Thoracic aorta (tissue), 2 donors: ENCODE data around the gene KTN1. TPM values are rescaled to one million over a fixed set of nuclear protein-coding genes. Genes with fewer than 3 reads are reported as not detected.

Experiments used
- ATAC-seq: fragments of 150-250 bp; one replicate; pipeline ENCODE4 v1.8.0; 2017; ENCODE audit warnings: low read depth; ENCODE audit not compliant: insufficient number of reproducible peaks, low FRiP score
- DNase-seq: peaks from one replicate; pipeline ENCODE4 v3.0.0-alpha.2; 2020; ENCODE audit warnings: low spot score
- H3K27ac ChIP-seq, 2 donors: fragments of 200-600 bp; sonication (generic); 1 replicate in 1 of 2; 2 replicates in 1 of 2; pipeline ENCODE4 v1.5.1; 2016; ENCODE audit warnings: mild to moderate bottlenecking in 2 of 2, moderate library complexity in 2 of 2
- H3K27me3 ChIP-seq: fragments of 200-600 bp; sonication (generic); replicated peaks from 2 replicates; pipeline ENCODE4 v1.6.0; 2016; ENCODE audit warnings: mild to moderate bottlenecking; ENCODE audit not compliant: insufficient read depth
- H3K36me3 ChIP-seq: fragments of 200-600 bp; sonication (generic); one replicate; pipeline ENCODE4 v1.5.1; 2016
- H3K4me1 ChIP-seq, 2 donors: fragments of 200-600 bp; sonication (generic); 1 replicate in 1 of 2; 2 replicates in 1 of 2; pipeline versions ENCODE4 v1.5.1 to v1.6.0; 2016; ENCODE audit warnings: low read depth in 2 of 2, mild to moderate bottlenecking in 1 of 2; ENCODE audit not compliant: control insufficient read depth in 1 of 2
- H3K4me3 ChIP-seq: fragments of 200-600 bp; sonication (generic); 2 replicates; pipeline ENCODE4 v1.5.1; 2016; ENCODE audit warnings: mild to moderate bottlenecking
- H3K9me3 ChIP-seq: fragments of 200-600 bp; sonication (generic); 2 replicates; pipeline ENCODE4 v1.5.1; 2016
- total RNA-seq, 2 donors: library from RNA; depleted of rRNA; stranded (reverse); fragments of >200 nt; gene quantifications; one replicate each; pipeline versions ENCODE4 v1.1.0 to v1.2.3, GENCODE V29; 2016
- TF ChIP-seq, protein P1 (sequence below): fragments of 200-600 bp; sonication (generic); IDR thresholded peaks from one replicate; pipeline ENCODE4 v1.5.1; 2019; ENCODE audit warnings: antibody characterized with exemption

The KTN1 gene
- total RNA-seq, 2 donors from 2014 or later: 122 to 173 TPM

DNA sequence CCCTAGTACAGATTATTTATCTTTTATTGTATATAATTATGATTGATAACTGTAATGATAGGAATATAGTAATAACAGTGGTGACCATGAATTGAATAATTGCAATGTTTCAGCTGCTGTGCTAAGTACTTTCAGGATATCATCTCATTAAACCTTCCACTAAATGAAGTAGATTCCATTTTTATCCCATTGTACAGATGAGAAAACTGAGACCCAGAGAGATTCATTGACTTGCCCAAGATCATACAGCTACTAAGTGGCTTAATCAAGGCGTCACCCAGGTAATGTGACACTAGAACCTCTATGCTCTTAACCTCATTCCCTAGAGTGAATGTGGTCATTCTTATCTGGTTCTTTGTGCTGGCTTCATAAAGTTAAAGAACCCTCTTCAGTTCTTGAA, 124.6 kb downstream of the KTN1 start:
- Histone ChIP-seq H3K4me3 (no peak overlapping the region), H3K36me3 (no peaks in the 10 kb centered on the region), H3K27me3 (no peaks in the 10 kb centered on the region), H3K27ac (no peak overlapping the region), H3K4me1 (peaks cover 0 to 4% of the 10 kb centered on the region in 2 donors), H3K9me3 (no peaks in the 10 kb centered on the region)
- TF ChIP-seq, protein P1, sequence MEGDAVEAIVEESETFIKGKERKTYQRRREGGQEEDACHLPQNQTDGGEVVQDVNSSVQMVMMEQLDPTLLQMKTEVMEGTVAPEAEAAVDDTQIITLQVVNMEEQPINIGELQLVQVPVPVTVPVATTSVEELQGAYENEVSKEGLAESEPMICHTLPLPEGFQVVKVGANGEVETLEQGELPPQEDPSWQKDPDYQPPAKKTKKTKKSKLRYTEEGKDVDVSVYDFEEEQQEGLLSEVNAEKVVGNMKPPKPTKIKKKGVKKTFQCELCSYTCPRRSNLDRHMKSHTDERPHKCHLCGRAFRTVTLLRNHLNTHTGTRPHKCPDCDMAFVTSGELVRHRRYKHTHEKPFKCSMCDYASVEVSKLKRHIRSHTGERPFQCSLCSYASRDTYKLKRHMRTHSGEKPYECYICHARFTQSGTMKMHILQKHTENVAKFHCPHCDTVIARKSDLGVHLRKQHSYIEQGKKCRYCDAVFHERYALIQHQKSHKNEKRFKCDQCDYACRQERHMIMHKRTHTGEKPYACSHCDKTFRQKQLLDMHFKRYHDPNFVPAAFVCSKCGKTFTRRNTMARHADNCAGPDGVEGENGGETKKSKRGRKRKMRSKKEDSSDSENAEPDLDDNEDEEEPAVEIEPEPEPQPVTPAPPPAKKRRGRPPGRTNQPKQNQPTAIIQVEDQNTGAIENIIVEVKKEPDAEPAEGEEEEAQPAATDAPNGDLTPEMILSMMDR: no peak
- DNase-seq: no peak
- no peak for ATAC-seq

DNA sequence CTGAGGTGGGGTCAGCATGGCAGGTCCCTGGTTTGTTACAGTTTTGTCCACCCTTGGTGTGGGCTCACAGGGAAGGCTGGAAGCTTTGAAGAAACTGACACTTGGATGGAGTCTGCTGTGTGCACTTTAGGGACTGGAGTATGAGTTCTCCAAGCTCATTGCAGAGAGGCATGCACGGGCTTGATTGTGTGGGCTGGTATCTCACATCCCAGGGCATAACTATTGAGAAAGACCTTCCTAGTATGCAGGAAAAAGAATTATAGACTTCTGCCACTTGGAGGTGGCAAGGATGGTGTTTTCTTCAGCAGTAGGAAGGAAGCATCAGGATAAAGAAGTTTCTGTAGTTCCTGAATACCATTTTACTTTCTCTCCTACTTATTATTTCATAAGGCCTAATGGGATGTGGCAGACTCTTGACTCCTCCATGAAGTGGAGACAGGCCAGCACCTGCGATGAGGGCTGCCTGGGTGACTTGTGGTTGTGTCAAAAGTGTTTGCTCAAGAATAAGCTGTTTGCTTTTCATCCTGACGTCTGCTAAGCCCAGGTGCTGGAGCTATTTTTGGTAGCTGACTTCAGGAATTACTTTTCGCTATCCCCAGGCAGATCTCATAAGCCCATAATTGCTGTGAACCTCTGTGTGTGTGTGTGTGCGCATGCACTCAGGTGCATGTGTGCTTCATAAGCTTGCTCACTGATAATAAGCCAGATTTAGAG, 125.8 kb downstream of the KTN1 start:
- Histone ChIP-seq H3K9me3 (no peaks in the 10 kb centered on the region), H3K4me1 (peaks cover 4 to 8% of the 10 kb centered on the region in 2 donors), H3K27ac (no peak overlapping the region), H3K27me3 (no peaks in the 10 kb centered on the region), H3K4me3 (no peak overlapping the region), H3K36me3 (no peaks in the 10 kb centered on the region)
- TF ChIP-seq, protein P1: no peak
- no peak for DNase-seq
- ATAC-seq: no peak

DNA sequence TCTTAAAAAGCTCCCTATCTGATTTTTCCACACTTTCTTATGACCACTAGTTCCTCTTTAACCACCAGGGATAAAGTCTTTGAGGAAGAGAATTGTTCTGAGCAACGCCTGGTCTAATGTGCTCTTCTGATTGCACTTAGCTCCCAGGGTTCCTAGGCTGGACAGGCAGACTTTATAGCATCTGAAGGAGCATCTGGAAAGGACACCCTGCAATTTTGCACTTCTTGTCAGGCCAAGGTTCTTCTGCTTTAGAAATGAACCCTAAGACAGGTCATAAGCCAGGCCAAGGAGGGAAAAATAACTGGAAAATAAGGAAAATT, 126.3 kb downstream of the KTN1 start:
- no peaks in the 10 kb centered on the region for H3K9me3 ChIP-seq
- no peak overlapping the region for H3K4me3 ChIP-seq

DNA sequence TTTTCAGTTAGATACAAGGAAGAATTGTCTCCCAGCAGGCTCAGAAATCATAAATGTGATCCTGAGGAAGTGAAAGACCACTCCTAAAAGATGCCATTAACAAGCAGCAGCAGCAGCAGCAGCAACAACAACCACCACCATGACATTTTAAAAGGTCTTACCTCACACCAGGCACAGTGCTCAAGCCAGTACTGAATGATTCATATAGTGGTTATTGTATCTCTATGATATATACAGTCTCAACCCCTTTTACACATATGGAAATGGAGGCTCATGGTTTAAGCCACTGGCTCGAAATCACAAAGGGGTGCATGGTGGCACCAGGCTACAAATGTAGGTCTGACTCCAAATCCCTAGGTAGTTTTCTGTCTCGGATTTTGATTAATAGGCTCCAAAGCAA, 126.9 kb downstream of the KTN1 start:
- Histone ChIP-seq H3K36me3 (no peaks in the 10 kb centered on the region), H3K27me3 (no peaks in the 10 kb centered on the region), H3K27ac (no peak overlapping the region), H3K4me1 (peaks cover 9 to 13% of the 10 kb centered on the region in 2 donors), H3K4me3 (no peak overlapping the region), H3K9me3 (no peaks in the 10 kb centered on the region)
- DNase-seq (no peak), ATAC-seq (no peak)
- TF ChIP-seq, protein P1: no peak

More for the DNA sequence above, 126.3 kb downstream of the KTN1 start:
- DNase-seq: no peak
- peaks cover 9 to 13% of the 10 kb centered on the region in 2 donors for H3K4me1 ChIP-seq
- ATAC-seq: no peak
- no peaks in the 10 kb centered on the region for H3K36me3 ChIP-seq
- H3K27me3 ChIP-seq: no peaks in the 10 kb centered on the region
- H3K27ac ChIP-seq: no peak overlapping the region
- TF ChIP-seq, protein P1: no peak

DNA sequence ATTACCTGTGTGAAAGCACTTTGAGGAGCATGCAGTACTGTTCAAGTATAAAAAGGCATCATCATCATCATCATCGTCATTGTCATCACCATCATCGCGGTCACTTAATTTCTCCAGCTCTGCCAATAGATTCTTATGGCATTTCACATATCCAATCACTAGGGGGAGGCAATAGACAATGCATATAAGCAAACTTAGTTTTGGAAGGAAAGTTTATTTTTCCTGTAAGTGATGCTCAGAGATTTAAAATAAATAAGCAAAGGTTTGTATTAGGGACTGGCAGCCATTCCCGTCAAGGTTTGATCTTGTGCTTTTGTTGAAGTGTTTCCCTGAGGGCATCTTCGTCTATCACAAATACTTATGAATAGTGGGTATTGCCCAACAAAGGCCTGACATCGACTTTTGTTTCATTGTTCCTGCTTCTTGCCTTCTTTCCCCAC, 127.4 kb downstream of the KTN1 start:
- Histone ChIP-seq H3K36me3 (no peaks in the 10 kb centered on the region), H3K9me3 (no peaks in the 10 kb centered on the region), H3K27me3 (no peaks in the 10 kb centered on the region), H3K4me3 (no peak overlapping the region), H3K4me1 (peaks cover 9 to 13% of the 10 kb centered on the region in 2 donors), H3K27ac (no peak overlapping the region)
- DNase-seq (no peak), ATAC-seq (no peak)
- TF ChIP-seq, protein P1: peak; percentile 61
